Right atrium auricular region (tissue), 2 donors: ENCODE measurements around the gene LAMA5. TPM values are rescaled to one million over a fixed set of nuclear protein-coding genes. Genes with fewer than 3 reads are reported as not detected.

ENCODE experiments used
- DNase-seq: peaks from one replicate; pipeline ENCODE4 v3.0.0-alpha.2; 2019; ENCODE audit warnings: low spot score
- H3K27ac ChIP-seq, 2 donors: fragments of 200-600 bp; sonication (generic); 1 replicate in 1 of 2; 2 replicates in 1 of 2; pipeline ENCODE4 v1.5.1; 2016 to 2019
- H3K27me3 ChIP-seq, 2 donors: fragments of 200-600 bp; sonication (generic); one replicate each; pipeline versions ENCODE4 v1.5.1 to v1.6.0; 2017 to 2019
- H3K36me3 ChIP-seq: fragments of 200-600 bp; sonication (generic); one replicate; pipeline ENCODE4 v1.5.1; 2016
- H3K4me1 ChIP-seq, 2 donors: fragments of 200-600 bp; sonication (generic); one replicate each; pipeline versions ENCODE4 v1.5.1 to v1.6.0; 2017 to 2019
- H3K4me3 ChIP-seq, 2 donors: fragments of 200-600 bp; sonication (generic); 1 replicate in 1 of 2; 2 replicates in 1 of 2; pipeline ENCODE4 v1.5.1; 2017 to 2019; ENCODE audit warnings: mild to moderate bottlenecking in 1 of 2, moderate library complexity in 1 of 2
- H3K9me3 ChIP-seq, 2 donors: fragments of 200-600 bp; sonication (generic); one replicate each; pipeline ENCODE4 v1.5.1; 2019
- CTCF ChIP-seq, 2 donors: fragments of 200-600 bp; sonication (generic); IDR thresholded peaks; one replicate each; pipeline ENCODE4 v1.5.1; 2019; ENCODE audit warnings: antibody characterized with exemption in 2 of 2
- total RNA-seq, 2 donors: library from RNA; depleted of rRNA; stranded (reverse); fragments of >200 nt; gene quantifications; one replicate each; pipeline ENCODE4 v1.1.0, GENCODE V29; 2016

LAMA5 gene
- total RNA-seq, 2 donors from 2014 or later: 61.1 to 69.4 TPM

GRCh38 chr20:62368976-62369814, 2.1 kb upstream of the LAMA5 start:
- Histone ChIP-seq H3K4me3 (peak overlapping the region in 1 of 2 donors; percentile 95), H3K36me3 (no peaks in the 10 kb centered on the region), H3K27ac (peak overlapping the region; percentile 95 to 98), H3K4me1 (peaks cover 0 to 70% of the 10 kb centered on the region in 2 donors), H3K27me3 (no peaks in the 10 kb centered on the region), H3K9me3 (no peaks in the 10 kb centered on the region)
- peak in 1 of 2 donors; percentile 63 for TF ChIP-seq CTCF (IDR thresholded peaks at IDR 0.05)
- no peak for DNase-seq

GRCh38 chr20:62368392-62368975, 1.4 kb upstream of the LAMA5 start:
- Histone ChIP-seq H3K9me3 (no peaks in the 10 kb centered on the region), H3K4me1 (peaks cover 0 to 74% of the 10 kb centered on the region in 2 donors), H3K36me3 (no peaks in the 10 kb centered on the region), H3K27me3 (no peaks in the 10 kb centered on the region), H3K4me3 (peak overlapping the region in 1 of 2 donors; percentile 95), H3K27ac (peak overlapping the region; percentile 95 to 98)
- TF ChIP-seq CTCF (IDR thresholded peaks at IDR 0.05): no peak
- DNase-seq: no peak

GRCh38 chr20:62367633-62368391, 700 bp upstream of the LAMA5 start:
- no peak for TF ChIP-seq CTCF (IDR thresholded peaks at IDR 0.05)
- no peak for DNase-seq
- no peaks in the 10 kb centered on the region for H3K27me3 ChIP-seq

GRCh38 chr20:62366370-62367135, 559 bp downstream of the LAMA5 start:
- Histone ChIP-seq H3K4me3 (peak overlapping the region; percentile 89 to 95), H3K36me3 (no peaks in the 10 kb centered on the region), H3K9me3 (no peaks in the 10 kb centered on the region), H3K27me3 (no peaks in the 10 kb centered on the region), H3K4me1 (peaks cover 0 to 93% of the 10 kb centered on the region in 2 donors), H3K27ac (peak overlapping the region; percentile 95 to 98)
- no peak for DNase-seq
- TF ChIP-seq CTCF (IDR thresholded peaks at IDR 0.05): no peak

More at GRCh38 chr20:62367633-62368391, 700 bp upstream of the LAMA5 start:
- H3K9me3 ChIP-seq: no peaks in the 10 kb centered on the region
- H3K4me3 ChIP-seq: peak overlapping the region; percentile 89 to 95
- H3K4me1 ChIP-seq: peaks cover 0 to 81% of the 10 kb centered on the region in 2 donors
- H3K36me3 ChIP-seq: no peaks in the 10 kb centered on the region
- H3K27ac ChIP-seq: peak overlapping the region; percentile 95 to 98

GRCh38 chr20:62365814-62366369, 1.2 kb downstream of the LAMA5 start:
- Histone ChIP-seq H3K27me3 (no peaks in the 10 kb centered on the region), H3K9me3 (no peaks in the 10 kb centered on the region), H3K4me1 (peaks cover 0 to 96% of the 10 kb centered on the region in 2 donors), H3K4me3 (peak overlapping the region; percentile 89 to 95), H3K36me3 (no peaks in the 10 kb centered on the region), H3K27ac (peak overlapping the region; percentile 95 to 98)
- no peak for DNase-seq
- no peak for TF ChIP-seq CTCF (IDR thresholded peaks at IDR 0.05)
